ENCODE measurements around the gene NMNAT2. TPM values are rescaled to one million over a fixed set of nuclear protein-coding genes. Genes with fewer than 3 reads are reported as not detected.

Gene NMNAT2
- total RNA-seq, 2 experiments from 2014 or later: not detected

GRCh38 chr1:183394435-183394834, 23.7 kb downstream of the NMNAT2 start:
- ChIA-PET POLR2A (no interaction called here), CTCF (ENCODE audit: unreplicated experiment) (no interaction called here)
- no peak overlapping the region for H3K27ac ChIP-seq (ENCODE audit: low read depth, low read length, poor library complexity, severe bottlenecking)
- no peaks in the 10 kb centered on the region for H3K36me3 ChIP-seq (ENCODE audit: insufficient read depth, low read length)
- no peak for DNase-seq (ENCODE audit: low spot score)
- no peak overlapping the region for H3K4me3 ChIP-seq (ENCODE audit: low read depth, low read length, poor library complexity, severe bottlenecking)
- H3K9me3 ChIP-seq (ENCODE audit: low read length): no peaks in the 10 kb centered on the region
- no peaks in the 10 kb centered on the region for H4K20me1 ChIP-seq (ENCODE audit: insufficient read depth, low read length)
- no TSS peak for BruUV-seq (replicated peaks)
- intact Hi-C loops (cut with micrococcal nuclease; ENCODE audit: unreplicated experiment): no loop called here
- no peak overlapping the region for H2AFZ ChIP-seq (ENCODE audit: low read length)
- H3K9me2 ChIP-seq (ENCODE audit: insufficient read depth, low read length): no peaks in the 10 kb centered on the region
- H3K4me1 ChIP-seq (ENCODE audit: insufficient read depth, low read length, poor library complexity, severe bottlenecking): no peaks in the 10 kb centered on the region
- H3K4me2 ChIP-seq (ENCODE audit: low read length): no peak overlapping the region
- TF ChIP-seq EZH2phosphoT487 (IDR thresholded peaks at IDR 0.05; ENCODE audit: borderline replicate concordance, low read depth, low read length) (no peak), CTCF (conservative IDR thresholded peaks at IDR 0.05; ENCODE audit: low read length) (no peak)
- H3K79me2 ChIP-seq (ENCODE audit: insufficient read depth, low read depth, low read length): no peaks in the 10 kb centered on the region

GRCh38 chr1:183391863-183392262, 26.3 kb downstream of the NMNAT2 start:
- BruUV-seq (replicated peaks): no TSS peak
- Histone ChIP-seq H3K9me2 (ENCODE audit: insufficient read depth, low read length) (no peaks in the 10 kb centered on the region), H2AFZ (ENCODE audit: low read length) (no peak overlapping the region), H3K4me1 (ENCODE audit: insufficient read depth, low read length, poor library complexity, severe bottlenecking) (no peaks in the 10 kb centered on the region), H3K36me3 (ENCODE audit: insufficient read depth, low read length) (no peaks in the 10 kb centered on the region), H3K79me2 (ENCODE audit: insufficient read depth, low read depth, low read length) (no peaks in the 10 kb centered on the region), H3K4me3 (ENCODE audit: low read depth, low read length, poor library complexity, severe bottlenecking) (no peak overlapping the region), H4K20me1 (ENCODE audit: insufficient read depth, low read length) (no peaks in the 10 kb centered on the region), H3K27ac (ENCODE audit: low read depth, low read length, poor library complexity, severe bottlenecking) (no peak overlapping the region), H3K9me3 (ENCODE audit: low read length) (no peaks in the 10 kb centered on the region), H3K4me2 (ENCODE audit: low read length) (no peak overlapping the region)
- DNase-seq (ENCODE audit: low spot score): no peak
- intact Hi-C loops (cut with micrococcal nuclease; ENCODE audit: unreplicated experiment): no loop called here
- ChIA-PET CTCF (ENCODE audit: unreplicated experiment) (no interaction called here), POLR2A (no interaction called here)
- TF ChIP-seq EZH2phosphoT487 (IDR thresholded peaks at IDR 0.05; ENCODE audit: borderline replicate concordance, low read depth, low read length) (no peak), CTCF (conservative IDR thresholded peaks at IDR 0.05; ENCODE audit: low read length) (no peak)

DNA sequence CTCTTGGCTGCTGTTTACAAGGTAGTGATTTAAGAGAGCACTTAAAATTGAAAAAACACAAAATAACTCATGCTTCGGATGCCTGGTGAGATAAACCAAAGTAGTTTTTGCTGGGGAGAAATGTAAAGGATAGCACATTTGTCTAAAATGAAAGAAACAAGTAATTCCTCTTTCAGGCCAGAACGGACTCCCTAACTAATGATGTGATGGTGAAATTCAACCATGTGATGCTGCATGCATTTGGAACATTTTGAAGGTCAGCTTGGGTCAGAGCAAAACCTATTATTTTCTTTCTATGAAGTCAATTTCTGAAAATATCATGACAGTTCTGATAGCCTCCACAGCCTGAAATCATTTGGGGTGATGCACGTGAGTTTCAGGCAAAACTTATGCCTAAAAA, 27.6 kb downstream of the NMNAT2 start:
- H2AFZ ChIP-seq (ENCODE audit: low read length): no peak overlapping the region
- no peaks in the 10 kb centered on the region for H3K9me3 ChIP-seq (ENCODE audit: low read length)
- CTCF ChIA-PET (ENCODE audit: unreplicated experiment): no interaction called here
- no peak for DNase-seq (ENCODE audit: low spot score)
- H3K9me2 ChIP-seq (ENCODE audit: insufficient read depth, low read length): no peaks in the 10 kb centered on the region
- no TSS peak for BruUV-seq (replicated peaks)
- intact Hi-C loops (cut with micrococcal nuclease; ENCODE audit: unreplicated experiment): no loop called here
- H3K4me2 ChIP-seq (ENCODE audit: low read length): no peak overlapping the region
- no peaks in the 10 kb centered on the region for H3K4me1 ChIP-seq (ENCODE audit: insufficient read depth, low read length, poor library complexity, severe bottlenecking)
- H4K20me1 ChIP-seq (ENCODE audit: insufficient read depth, low read length): no peaks in the 10 kb centered on the region
- POLR2A ChIA-PET: no interaction called here
- H3K79me2 ChIP-seq (ENCODE audit: insufficient read depth, low read depth, low read length): no peaks in the 10 kb centered on the region
- H3K36me3 ChIP-seq (ENCODE audit: insufficient read depth, low read length): no peaks in the 10 kb centered on the region
- H3K27ac ChIP-seq (ENCODE audit: low read depth, low read length, poor library complexity, severe bottlenecking): no peak overlapping the region
- TF ChIP-seq EZH2phosphoT487 (IDR thresholded peaks at IDR 0.05; ENCODE audit: borderline replicate concordance, low read depth, low read length) (no peak), CTCF (conservative IDR thresholded peaks at IDR 0.05; ENCODE audit: low read length) (no peak)
- no peak overlapping the region for H3K4me3 ChIP-seq (ENCODE audit: low read depth, low read length, poor library complexity, severe bottlenecking)

All from OCI-LY7 (cell line).